K562 treated with DMSO at 1 percent for 12 hours (cell line): ENCODE measurements around the gene EFHC1. TPM values are rescaled to one million over a fixed set of nuclear protein-coding genes. Genes with fewer than 3 reads are reported as not detected.

Experiments used
- total RNA-seq: library from RNA; unstranded; fragments of 300-600 nt; gene quantifications from 2 replicates; pipeline ENCODE4 v1.2.3, GENCODE V29; 2022; ENCODE audit not compliant: insufficient read depth

Gene EFHC1, protein sequence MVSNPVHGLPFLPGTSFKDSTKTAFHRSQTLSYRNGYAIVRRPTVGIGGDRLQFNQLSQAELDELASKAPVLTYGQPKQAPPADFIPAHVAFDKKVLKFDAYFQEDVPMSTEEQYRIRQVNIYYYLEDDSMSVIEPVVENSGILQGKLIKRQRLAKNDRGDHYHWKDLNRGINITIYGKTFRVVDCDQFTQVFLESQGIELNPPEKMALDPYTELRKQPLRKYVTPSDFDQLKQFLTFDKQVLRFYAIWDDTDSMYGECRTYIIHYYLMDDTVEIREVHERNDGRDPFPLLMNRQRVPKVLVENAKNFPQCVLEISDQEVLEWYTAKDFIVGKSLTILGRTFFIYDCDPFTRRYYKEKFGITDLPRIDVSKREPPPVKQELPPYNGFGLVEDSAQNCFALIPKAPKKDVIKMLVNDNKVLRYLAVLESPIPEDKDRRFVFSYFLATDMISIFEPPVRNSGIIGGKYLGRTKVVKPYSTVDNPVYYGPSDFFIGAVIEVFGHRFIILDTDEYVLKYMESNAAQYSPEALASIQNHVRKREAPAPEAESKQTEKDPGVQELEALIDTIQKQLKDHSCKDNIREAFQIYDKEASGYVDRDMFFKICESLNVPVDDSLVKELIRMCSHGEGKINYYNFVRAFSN
- total RNA-seq: 5.8 and 14.3 TPM in 2 replicates

DNA sequence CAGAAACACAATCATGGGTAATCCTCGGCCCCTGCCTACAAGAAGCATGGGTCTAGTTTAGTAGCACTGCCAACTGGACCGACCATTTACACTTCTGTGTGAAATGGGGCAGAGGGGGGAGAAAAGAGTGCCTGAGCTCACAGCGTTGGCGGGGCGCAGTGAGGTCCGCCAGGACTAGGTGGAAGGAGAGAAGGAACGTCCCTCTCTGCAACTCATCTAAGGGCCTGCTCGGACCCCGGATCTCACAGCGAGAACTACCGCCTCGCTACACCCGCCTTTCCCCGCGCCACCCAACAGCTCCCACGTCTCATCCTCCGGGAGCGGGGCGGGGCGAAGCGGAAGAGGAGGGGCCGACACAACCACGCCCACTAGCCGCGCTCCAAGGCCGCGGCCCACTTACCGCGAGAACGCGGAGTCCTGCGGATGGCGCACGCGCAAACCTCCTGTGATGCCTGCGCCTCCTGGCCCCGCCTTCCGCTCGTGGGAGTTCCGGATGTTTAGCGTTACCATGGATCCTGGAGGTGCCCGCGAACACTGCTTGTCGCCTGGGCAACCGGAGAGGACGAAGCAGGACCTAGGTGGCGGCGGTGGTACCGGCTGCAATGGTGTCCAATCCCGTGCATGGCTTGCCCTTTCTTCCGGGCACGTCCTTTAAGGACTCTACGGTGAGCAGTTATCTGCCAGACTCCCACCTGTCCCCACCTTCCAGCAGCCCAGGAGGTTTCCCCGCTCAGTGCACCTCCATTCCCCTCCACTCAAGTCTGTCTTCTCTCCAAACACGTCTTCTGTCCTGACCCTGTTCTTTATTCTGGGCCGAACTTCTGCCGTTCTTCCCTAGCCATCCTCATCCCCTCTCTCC is at the start of gene EFHC1:
EFHC1 (plus strand) TSS at position 534 of the 859 bp plus-strand sequence; CDS start at position 603, 69 bp downstream.

Other genes with a start within 250 kb of the EFHC1 start
- not detected in 2 replicates for gene IL17A, start 234.0 kb upstream of the EFHC1 start, total RNA-seq
- gene IL17F, start 175.8 kb upstream of the EFHC1 start, total RNA-seq: not detected in 2 replicates
- 131 and 196 TPM in 2 replicates for gene MCM3, start 135.6 kb upstream of the EFHC1 start, total RNA-seq
- 5.3 and 12.1 TPM in 2 replicates for gene PAQR8, start 58.2 kb upstream of the EFHC1 start, total RNA-seq
- 3.8 and 15.8 TPM in 2 replicates for gene TRAM2, start 156.7 kb downstream of the EFHC1 start, total RNA-seq